NCI-H128 (cell line): Measurements from ENCODE around the gene TDRD7.

Experiments used
- DNase-seq: peaks from one replicate; lab custom pipeline; 2025; ENCODE audit not compliant: unreplicated experiment; lab: John Stamatoyannopoulos, UW

Gene TDRD7

GRCh38 chr9:97387936-97388684 is 23.8 kb upstream of the TDRD7 start:
- no peak for DNase-seq

GRCh38 chr9:97388721-97389238 is 23.1 kb upstream of the TDRD7 start:
- no peak for DNase-seq

- no peak for DNase-seq
These were observed 22.6 kb upstream of the TDRD7 start for GRCh38 chr9:97389249-97389648.

GRCh38 chr9:97390791-97391406 is 21.0 kb upstream of the TDRD7 start:
- DNase-seq: no peak

GRCh38 chr9:97394881-97395280 is 17.0 kb upstream of the TDRD7 start:
- no peak for DNase-seq

GRCh38 chr9:97395745-97396144 is 16.2 kb upstream of the TDRD7 start:
- DNase-seq: no peak

- DNase-seq: no peak
These were observed 15.6 kb upstream of the TDRD7 start for GRCh38 chr9:97396256-97396655.

- DNase-seq: no peak
These were observed 14.7 kb upstream of the TDRD7 start for GRCh38 chr9:97397220-97397619.

- no peak for DNase-seq
These were observed 12.7 kb upstream of the TDRD7 start for GRCh38 chr9:97398999-97399758.

GRCh38 chr9:97403746-97404316 is 8.1 kb upstream of the TDRD7 start:
- DNase-seq: no peak

- no peak for DNase-seq
These were observed 6.3 kb upstream of the TDRD7 start for GRCh38 chr9:97405551-97405950.

GRCh38 chr9:97406620-97407177 is 5.2 kb upstream of the TDRD7 start:
- no peak for DNase-seq

- DNase-seq: no peak
These were observed 3.3 kb upstream of the TDRD7 start for GRCh38 chr9:97408562-97408961.

GRCh38 chr9:97411440-97411788 is 482 bp upstream of the TDRD7 start:
- DNase-seq: no peak

GRCh38 chr9:97412626-97413385 is 910 bp downstream of the TDRD7 start:
- no peak for DNase-seq

GRCh38 chr9:97413462-97413861 is 1.6 kb downstream of the TDRD7 start:
- DNase-seq: no peak

- no peak for DNase-seq
These were observed 3.2 kb downstream of the TDRD7 start for GRCh38 chr9:97415146-97415545.

GRCh38 chr9:97418880-97419279 is 7.0 kb downstream of the TDRD7 start:
- DNase-seq: no peak

- DNase-seq: no peak
These were observed 7.5 kb downstream of the TDRD7 start for GRCh38 chr9:97419309-97419867.

- no peak for DNase-seq
These were observed 13.6 kb downstream of the TDRD7 start for GRCh38 chr9:97425336-97425972.
